Common myeloid progenitor, CD34-positive (primary cell): Measurements from ENCODE around the gene PYROXD2.

ENCODE experiments used
- CTCF ChIA-PET: fragments of 350-600 bp; sonication (Branson Sonifier 250); formaldehyde crosslinking; loops from one replicate; lab custom pipeline; 2021; ENCODE audit warnings: antibody characterized with exemption; lab: Charles Lee
- POLR2A ChIA-PET: fragments of 350-600 bp; sonication (Branson Sonifier 250); formaldehyde crosslinking; loops from one replicate; lab custom pipeline; 2021; ENCODE audit warnings: antibody characterized with exemption; lab: Charles Lee
- DNase-seq, 3 donors: peaks; one replicate each; pipeline versions ENCODE4 v3.0.0 to v3.0.0-alpha.2; 2013
- H3K27ac ChIP-seq, 2 experiments: 1 replicate in 1 of 2; 2 replicates in 1 of 2; pipeline ENCODE4 v1.7.0; 2013; ENCODE audit warnings: inconsistent platforms in 2 of 2, low read length in 2 of 2, mild to moderate bottlenecking in 2 of 2, low read depth in 1 of 2, moderate library complexity in 1 of 2; ENCODE audit not compliant: severe bottlenecking in 2 of 2, insufficient read depth in 1 of 2, poor library complexity in 1 of 2
- H3K27me3 ChIP-seq, 5 experiments: replicated peaks in 2 of 5; 1 replicate in 3 of 5; 2 replicates in 2 of 5; pipeline versions ENCODE4 v1.6.1 to v1.7.0; 2013; ENCODE audit warnings: low read length in 4 of 5, mild to moderate bottlenecking in 2 of 5, moderate library complexity in 2 of 5, inconsistent platforms in 1 of 5; ENCODE audit not compliant: insufficient read depth in 5 of 5, control insufficient read depth in 4 of 5
- H3K36me3 ChIP-seq, 4 experiments: 1 replicate in 2 of 4; 2 replicates in 2 of 4; pipeline versions ENCODE4 v1.6.1 to v1.7.0; 2013; ENCODE audit warnings: low read length in 3 of 4, control low read depth in 1 of 4, mild to moderate bottlenecking in 1 of 4; ENCODE audit not compliant: control insufficient read depth in 4 of 4, insufficient read depth in 4 of 4
- H3K4me1 ChIP-seq, 4 experiments: 1 replicate in 3 of 4; 2 replicates in 1 of 4; pipeline versions ENCODE4 v1.6.1 to v1.7.1; 2013; ENCODE audit warnings: low read length in 3 of 4, mild to moderate bottlenecking in 3 of 4, control low read depth in 1 of 4, inconsistent platforms in 1 of 4, moderate library complexity in 1 of 4; ENCODE audit not compliant: control insufficient read depth in 4 of 4, insufficient read depth in 4 of 4; ENCODE audit errors: control extremely low read depth in 1 of 4
- H3K4me3 ChIP-seq, 7 experiments: 1 replicate in 4 of 7; 2 replicates in 3 of 7; pipeline versions ENCODE4 v1.5.1 to v1.7.0; 2013; ENCODE audit warnings: mild to moderate bottlenecking in 7 of 7, low read length in 6 of 7, moderate library complexity in 6 of 7, inconsistent platforms in 2 of 7, low read depth in 2 of 7, control low read depth in 1 of 7; ENCODE audit not compliant: insufficient read depth in 4 of 7, control insufficient read depth in 1 of 7; ENCODE audit errors: extremely low read depth in 1 of 7
- H3K9me3 ChIP-seq, 5 experiments: 1 replicate in 4 of 5; 2 replicates in 1 of 5; pipeline versions ENCODE4 v1.6.1 to v1.7.1; 2013; ENCODE audit warnings: low read length in 4 of 5, mild to moderate bottlenecking in 2 of 5, inconsistent platforms in 1 of 5, low read depth in 1 of 5, moderate library complexity in 1 of 5; ENCODE audit not compliant: control insufficient read depth in 4 of 5, insufficient read depth in 2 of 5; ENCODE audit errors: control extremely low read depth in 1 of 5
- WGBS: methylation state at CpG from one replicate; pipeline ENCODE4 v1.1.5; 2013; ENCODE audit not compliant: insufficient coverage; 5-methylcytosine and 5-hydroxymethylcytosine counted together

The PYROXD2 gene

DNA sequence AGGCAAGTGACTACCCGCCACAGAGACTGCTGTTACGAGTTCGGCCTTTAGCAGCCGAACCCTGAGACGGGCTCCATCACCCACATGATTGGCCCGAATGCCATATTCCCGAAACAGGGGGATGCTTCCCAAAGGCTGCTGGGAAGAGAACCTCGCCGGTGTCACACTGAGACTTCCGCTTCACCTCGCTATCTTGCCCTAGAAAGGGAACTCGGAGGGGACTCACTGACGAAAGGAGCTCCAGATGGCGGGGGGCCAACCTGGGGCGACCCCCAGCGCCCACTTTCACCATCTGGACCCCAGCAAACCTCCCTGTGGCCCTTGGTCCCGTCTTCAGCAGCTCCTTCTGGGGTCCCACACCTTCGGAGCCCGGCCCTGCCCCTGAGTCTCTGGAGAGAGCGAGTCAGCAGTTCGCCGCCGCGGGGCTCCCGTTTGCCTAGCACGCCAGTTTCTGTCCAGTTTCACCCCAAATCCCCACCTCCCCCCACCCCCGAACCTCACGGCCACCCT, 31.2 kb upstream of the PYROXD2 start:
- POLR2A ChIA-PET = no interaction called here

GRCh38 chr10:98445200-98445812, 30.3 kb upstream of the PYROXD2 start:
- Histone ChIP-seq H3K4me3 (peak overlapping the region in 3 of 7 experiments; percentile 16 to 92 (median 82)), H3K27ac (peak overlapping the region in 1 of 2 experiments; percentile 88), H3K9me3 (no peaks in the 10 kb centered on the region), H3K36me3 (peaks cover 7 to 42% (median 29%) of the 10 kb centered on the region in 4 experiments), H3K27me3 (no peaks in the 10 kb centered on the region), H3K4me1 (peaks cover 4 to 14% (median 11%) of the 10 kb centered on the region in 4 experiments)
- POLR2A ChIA-PET = no interaction called here
- WGBS = over 99% methylated on average over 9 of the region's 10 CpGs
- no peak for DNase-seq
- CTCF ChIA-PET = no interaction called here

More for the DNA sequence above, 31.2 kb upstream of the PYROXD2 start:
- Histone ChIP-seq H3K36me3 (peaks cover 5 to 38% (median 27%) of the 10 kb centered on the region in 4 experiments), H3K4me3 (peak overlapping the region; percentile 67 to 92 (median 77)), H3K27ac (peak overlapping the region; percentile 74 to 88), H3K9me3 (no peaks in the 10 kb centered on the region), H3K4me1 (peaks cover 4 to 14% (median 11%) of the 10 kb centered on the region in 4 experiments), H3K27me3 (peaks cover 0 to 3% (median 0%) of the 10 kb centered on the region in 5 experiments)
- CTCF ChIA-PET = interaction anchor here (0.6 kb wide), 1 partner anchor 278 kb away, joined by 3 read pairs; no protein-coding TSS in a partner anchor
- WGBS = 1% methylated on average over 18 of the region's 28 CpGs
- peak; percentile 56 to 76 (median 68) for DNase-seq

- ChIA-PET CTCF (interaction anchor here (0.8 kb wide), 1 partner anchor 16 kb away, joined by 4 read pairs; no protein-coding TSS in a partner anchor), POLR2A (no interaction called here)
- Histone ChIP-seq H3K27me3 (no peaks in the 10 kb centered on the region), H3K27ac (no peak overlapping the region), H3K4me3 (no peak overlapping the region), H3K4me1 (peaks cover 4 to 14% (median 11%) of the 10 kb centered on the region in 4 experiments), H3K9me3 (peaks cover 0 to 4% (median 0%) of the 10 kb centered on the region in 5 experiments), H3K36me3 (peaks cover 11 to 50% (median 31%) of the 10 kb centered on the region in 4 experiments)
- 97% methylated on average over 8 of the region's 9 CpGs for WGBS
- no peak for DNase-seq
Measured at GRCh38 chr10:98444314-98445006, 29.5 kb upstream of the PYROXD2 start.

- no peak overlapping the region for H3K4me3 ChIP-seq
- ChIA-PET POLR2A (no interaction called here), CTCF (no interaction called here)
- peaks cover 25 to 79% (median 59%) of the 10 kb centered on the region in 4 experiments for H3K36me3 ChIP-seq
- H3K4me1 ChIP-seq = no peaks in the 10 kb centered on the region
- no peaks in the 10 kb centered on the region for H3K27me3 ChIP-seq
- H3K27ac ChIP-seq = no peak overlapping the region
- H3K9me3 ChIP-seq = peaks cover 0 to 9% (median 5%) of the 10 kb centered on the region in 5 experiments
- WGBS = 91% methylated on average over 4 of the region's 4 CpGs
- DNase-seq = no peak
Measured at GRCh38 chr10:98438715-98439114, 23.7 kb upstream of the PYROXD2 start.

GRCh38 chr10:98436704-98437103, 21.7 kb upstream of the PYROXD2 start:
- H3K4me1 ChIP-seq = no peaks in the 10 kb centered on the region
- H3K27ac ChIP-seq = no peak overlapping the region
- no peak overlapping the region for H3K4me3 ChIP-seq
- H3K36me3 ChIP-seq = peaks cover 32 to 81% (median 57%) of the 10 kb centered on the region in 4 experiments
- no peak for DNase-seq
- CTCF ChIA-PET = interaction anchor here (0.6 to 1.2 kb wide), 4 partner anchors 11 to 174 kb away, joined by 3 to 4 read pairs (median 3); no protein-coding TSS in a partner anchor
- H3K9me3 ChIP-seq = peaks cover 0 to 21% (median 18%) of the 10 kb centered on the region in 5 experiments
- POLR2A ChIA-PET = no interaction called here
- WGBS = 100% methylated on average over 3 of the region's 4 CpGs
- H3K27me3 ChIP-seq = no peaks in the 10 kb centered on the region

- Histone ChIP-seq H3K27me3 (no peaks in the 10 kb centered on the region), H3K36me3 (peaks cover 30 to 87% (median 70%) of the 10 kb centered on the region in 4 experiments), H3K4me3 (no peak overlapping the region), H3K9me3 (peaks cover 0 to 21% (median 18%) of the 10 kb centered on the region in 5 experiments), H3K4me1 (no peaks in the 10 kb centered on the region), H3K27ac (no peak overlapping the region)
- DNase-seq = no peak
- 98% methylated on average over 10 of the region's 12 CpGs for WGBS
- CTCF ChIA-PET = interaction anchor here (1.1 kb wide), 1 partner anchor 10 kb away, joined by 5 read pairs; no protein-coding TSS in a partner anchor
- POLR2A ChIA-PET = no interaction called here
Measured at GRCh38 chr10:98435178-98435577, 20.2 kb upstream of the PYROXD2 start.
